ENCODE results near the gene MPND. TPM values are rescaled to one million over a fixed set of nuclear protein-coding genes. Genes with fewer than 3 reads are reported as not detected.

Gene MPND
- total RNA-seq, 2 donors from 2014 or later: 18.4 to 22.0 TPM

Other genes with a start within 250 kb of the MPND start
- gene MAP2K2, start 219.4 kb upstream of the MPND start, total RNA-seq: 100 to 1,000 TPM; 125 to 187 TPM
- gene CREB3L3, start 189.9 kb upstream of the MPND start, total RNA-seq: under 1 TPM in 1 of 2 donors, not detected in 1; 0.59 TPM
- 10 to 100 TPM; 35.3 to 37.9 TPM for gene SIRT6, start 161.0 kb upstream of the MPND start, total RNA-seq
- 1 to 10 TPM; 1.7 to 4.2 TPM for gene ANKRD24, start 160.9 kb upstream of the MPND start, total RNA-seq
- 10 to 100 TPM in 1 of 2 donors, 1 to 10 TPM in 1; 1.4 to 34.9 TPM for gene EBI3, start 114.0 kb upstream of the MPND start, total RNA-seq
- gene YJU2, start 96.5 kb upstream of the MPND start, total RNA-seq: 10 to 100 TPM; 22.7 to 28.0 TPM
- gene SHD, start 64.3 kb upstream of the MPND start, total RNA-seq: not detected
- 10 to 100 TPM; 10.7 to 45.2 TPM for gene TMIGD2, start 41.2 kb upstream of the MPND start, total RNA-seq
- gene FSD1, start 39.0 kb upstream of the MPND start, total RNA-seq: 10 to 100 TPM; 15.3 to 38.0 TPM
- 10 to 100 TPM; 17.4 to 22.3 TPM for gene STAP2, start 4.7 kb upstream of the MPND start, total RNA-seq
- 10 to 100 TPM; 40.9 to 53.4 TPM for gene SH3GL1, start 57.0 kb downstream of the MPND start, total RNA-seq
- 10 to 100 TPM; 67.1 to 93.6 TPM for gene CHAF1A, start 59.1 kb downstream of the MPND start, total RNA-seq
- gene UBXN6, start 114.2 kb downstream of the MPND start, total RNA-seq: 10 to 100 TPM; 31.1 to 42.4 TPM
- gene HDGFL2, start 128.7 kb downstream of the MPND start, total RNA-seq: 10 to 100 TPM; 49.2 to 64.7 TPM
- under 1 TPM in 1 of 2 donors, not detected in 1; 0.08 TPM for gene PLIN4, start 174.9 kb downstream of the MPND start, total RNA-seq
- under 1 TPM in 1 of 2 donors, not detected in 1; 0.41 TPM for gene PLIN5, start 191.7 kb downstream of the MPND start, total RNA-seq
- 1 to 10 TPM in 1 of 2 donors, under 1 TPM in 1; 0.23 to 3.0 TPM for gene LRG1, start 196.5 kb downstream of the MPND start, total RNA-seq
- not detected for gene SEMA6B, start 216.1 kb downstream of the MPND start, total RNA-seq

Measured in activated naive CD4-positive, alpha-beta T cell treated with anti-CD3 and anti-CD28 coated beads, Interleukin-2, amount 50 U/mL, for 72 hours (primary cell).